ENCODE data around the gene ACTRT2.

The ACTRT2 gene

GRCh38 chr1:3021801-3022401 is 634 bp downstream of the ACTRT2 start:
- no peak for DNase-seq (ENCODE audit: low read depth, low spot score)
- ChIA-PET CTCF (no interaction called here), POLR2A (no interaction called here)
- no peak overlapping the region for H3K4me3 ChIP-seq (ENCODE audit: low read depth, low read length)
- TF ChIP-seq CTCF (IDR thresholded peaks at IDR 0.05; ENCODE audit: insufficient read depth, low read length, missing control alignments): no peak

- TF ChIP-seq CTCF (IDR thresholded peaks at IDR 0.05; ENCODE audit: insufficient read depth, low read length, missing control alignments): no peak
- POLR2A ChIA-PET: no interaction called here
- no peak overlapping the region for H3K4me3 ChIP-seq (ENCODE audit: low read depth, low read length)
- DNase-seq (ENCODE audit: low read depth, low spot score): no peak
- CTCF ChIA-PET: no interaction called here
Measured at GRCh38 chr1:3022511-3022973, 1.3 kb downstream of the ACTRT2 start.

DNA sequence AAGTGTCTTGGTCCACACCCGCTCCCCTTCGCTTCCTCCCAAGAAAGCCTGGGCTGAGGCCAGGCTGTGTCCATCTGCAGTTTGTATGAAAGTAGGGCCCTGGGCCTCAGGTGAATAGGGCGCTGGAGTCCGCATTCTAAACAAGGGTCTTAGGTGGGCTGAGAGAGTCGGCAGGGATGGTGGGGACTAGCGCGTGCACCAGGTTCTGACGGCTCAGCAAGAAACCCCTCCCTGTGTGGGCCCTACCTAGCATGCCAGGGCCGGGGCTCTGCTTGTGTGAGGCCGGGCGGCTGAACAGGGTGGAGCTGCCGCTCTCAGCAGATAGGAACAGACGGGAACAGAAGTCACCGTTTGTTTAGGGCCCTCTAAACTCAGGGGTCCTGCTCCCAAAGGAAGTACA is 1.7 kb downstream of the ACTRT2 start:
- POLR2A ChIA-PET: no interaction called here
- H3K4me3 ChIP-seq (ENCODE audit: low read depth, low read length): no peak overlapping the region
- DNase-seq (ENCODE audit: low read depth, low spot score): no peak
- CTCF ChIA-PET: no interaction called here
- no peak for TF ChIP-seq CTCF (IDR thresholded peaks at IDR 0.05; ENCODE audit: insufficient read depth, low read length, missing control alignments)

GRCh38 chr1:3024019-3024418 is 2.8 kb downstream of the ACTRT2 start:
- POLR2A ChIA-PET: no interaction called here
- TF ChIP-seq CTCF (IDR thresholded peaks at IDR 0.05; ENCODE audit: insufficient read depth, low read length, missing control alignments): no peak
- H3K4me3 ChIP-seq (ENCODE audit: low read depth, low read length): no peak overlapping the region
- DNase-seq (ENCODE audit: low read depth, low spot score): no peak
- CTCF ChIA-PET: no interaction called here

DNA sequence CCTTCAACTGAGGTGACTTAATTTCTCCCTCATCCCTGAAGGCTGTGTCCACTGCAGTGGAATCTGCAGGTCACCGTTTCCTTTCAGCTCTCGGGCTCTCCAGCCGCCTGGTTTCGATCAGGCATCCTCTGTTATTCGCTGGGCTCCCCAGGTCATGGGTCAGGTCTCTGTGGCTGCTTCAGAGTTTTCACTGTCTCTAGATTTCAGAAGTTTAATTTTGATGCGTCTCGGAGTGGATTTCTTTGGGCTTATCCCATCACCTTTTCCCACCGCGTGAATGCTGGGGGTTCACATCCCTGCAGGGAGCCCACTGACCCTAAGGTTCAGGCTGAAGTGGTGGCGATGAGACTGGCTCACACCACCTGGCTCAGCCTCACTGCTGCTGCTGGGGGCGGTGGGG is 3.3 kb downstream of the ACTRT2 start:
- ChIA-PET POLR2A (no interaction called here), CTCF (no interaction called here)

GRCh38 chr1:3026124-3026523 is 4.9 kb downstream of the ACTRT2 start:
- H3K4me3 ChIP-seq (ENCODE audit: low read depth, low read length): no peak overlapping the region
- TF ChIP-seq CTCF (IDR thresholded peaks at IDR 0.05; ENCODE audit: insufficient read depth, low read length, missing control alignments): no peak
- no peak for DNase-seq (ENCODE audit: low read depth, low spot score)
- POLR2A ChIA-PET: no interaction called here
- CTCF ChIA-PET: no interaction called here

More for the DNA sequence above, 3.3 kb downstream of the ACTRT2 start:
- no peak for DNase-seq (ENCODE audit: low read depth, low spot score)
- no peak overlapping the region for H3K4me3 ChIP-seq (ENCODE audit: low read depth, low read length)
- no peak for TF ChIP-seq CTCF (IDR thresholded peaks at IDR 0.05; ENCODE audit: insufficient read depth, low read length, missing control alignments)
